ENCODE measurements around the gene STS. TPM values are rescaled to one million over a fixed set of nuclear protein-coding genes. Genes with fewer than 3 reads are reported as not detected.

Gene STS
- total and polyA plus RNA-seq, 10 of the 15 experiments (the other 5 are each of a cell fraction or from before 2014, with no cell fraction given): 1.6 to 19.4 (median 4.7) TPM

GRCh38 chrX:7147978-7148854, 704 bp downstream of the STS start, which contains the start of gene PUDP (continued):
- TF ChIP-seq, protein P1, sequence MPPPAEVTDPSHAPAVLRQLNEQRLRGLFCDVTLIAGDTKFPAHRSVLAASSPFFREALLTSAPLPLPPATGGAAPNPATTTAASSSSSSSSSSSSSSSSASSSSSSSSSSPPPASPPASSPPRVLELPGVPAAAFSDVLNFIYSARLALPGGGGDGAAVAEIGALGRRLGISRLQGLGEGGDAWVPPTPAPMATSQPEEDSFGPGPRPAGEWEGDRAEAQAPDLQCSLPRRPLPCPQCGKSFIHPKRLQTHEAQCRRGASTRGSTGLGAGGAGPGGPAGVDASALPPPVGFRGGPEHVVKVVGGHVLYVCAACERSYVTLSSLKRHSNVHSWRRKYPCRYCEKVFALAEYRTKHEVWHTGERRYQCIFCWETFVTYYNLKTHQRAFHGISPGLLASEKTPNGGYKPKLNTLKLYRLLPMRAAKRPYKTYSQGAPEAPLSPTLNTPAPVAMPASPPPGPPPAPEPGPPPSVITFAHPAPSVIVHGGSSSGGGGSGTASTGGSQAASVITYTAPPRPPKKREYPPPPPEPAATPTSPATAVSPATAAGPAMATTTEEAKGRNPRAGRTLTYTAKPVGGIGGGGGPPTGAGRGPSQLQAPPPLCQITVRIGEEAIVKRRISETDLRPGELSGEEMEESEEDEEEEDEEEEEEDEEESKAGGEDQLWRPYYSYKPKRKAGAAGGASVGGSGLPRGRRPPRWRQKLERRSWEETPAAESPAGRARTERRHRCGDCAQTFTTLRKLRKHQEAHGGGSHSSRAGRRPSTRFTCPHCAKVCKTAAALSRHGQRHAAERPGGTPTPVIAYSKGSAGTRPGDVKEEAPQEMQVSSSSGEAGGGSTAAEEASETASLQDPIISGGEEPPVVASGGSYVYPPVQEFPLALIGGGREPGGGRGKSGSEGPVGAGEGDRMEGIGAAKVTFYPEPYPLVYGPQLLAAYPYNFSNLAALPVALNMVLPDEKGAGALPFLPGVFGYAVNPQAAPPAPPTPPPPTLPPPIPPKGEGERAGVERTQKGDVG (CRISPR knock-in tag; IDR thresholded peaks at IDR 0.05): no peak
- peak; percentile 75; the same call in 1 of the 2 replicates for TF ChIP-seq POLR2AphosphoS5 (IDR thresholded peaks at IDR 0.05; ENCODE audit: low read length)
- 0 out of 2 replicates have a peak, but pooled peaks have one; percentile 40 for TF ChIP-seq SMARCA5 (IDR thresholded peaks at IDR 0.05)
- TF ChIP-seq SIN3A (IDR thresholded peaks at IDR 0.05; ENCODE audit: low read depth, low read length): peak; percentile 57
- no peak for TF ChIP-seq NR2C1 (IDR thresholded peaks at IDR 0.05)
- TF ChIP-seq BACH1 (IDR thresholded peaks at IDR 0.05; ENCODE audit: borderline replicate concordance): peak; percentile 20; the same call in 1 of the 2 replicates
- no peak for TF ChIP-seq ZNF274 (IDR thresholded peaks at IDR 0.05; ENCODE audit: insufficient read depth, insufficient read length)
- TF ChIP-seq, protein P2, sequence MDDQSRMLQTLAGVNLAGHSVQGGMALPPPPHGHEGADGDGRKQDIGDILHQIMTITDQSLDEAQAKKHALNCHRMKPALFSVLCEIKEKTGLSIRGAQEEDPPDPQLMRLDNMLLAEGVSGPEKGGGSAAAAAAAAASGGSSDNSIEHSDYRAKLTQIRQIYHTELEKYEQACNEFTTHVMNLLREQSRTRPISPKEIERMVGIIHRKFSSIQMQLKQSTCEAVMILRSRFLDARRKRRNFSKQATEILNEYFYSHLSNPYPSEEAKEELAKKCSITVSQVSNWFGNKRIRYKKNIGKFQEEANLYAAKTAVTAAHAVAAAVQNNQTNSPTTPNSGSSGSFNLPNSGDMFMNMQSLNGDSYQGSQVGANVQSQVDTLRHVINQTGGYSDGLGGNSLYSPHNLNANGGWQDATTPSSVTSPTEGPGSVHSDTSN (IDR thresholded peaks at IDR 0.05; ENCODE audit: insufficient replicate concordance, low read depth, low read length): no peak
- TF ChIP-seq SREBF1 (IDR thresholded peaks at IDR 0.05; ENCODE audit: low read length): no peak
- no peak for TF ChIP-seq RELA (IDR thresholded peaks at IDR 0.05; ENCODE audit: borderline replicate concordance, partially characterized antibody)
- no peak for TF ChIP-seq BCL3 (IDR thresholded peaks at IDR 0.05; ENCODE audit: borderline replicate concordance, insufficient read depth, low read depth, low read length, poor library complexity, severe bottlenecking)
- no peak for TF ChIP-seq ZNF24 (IDR thresholded peaks at IDR 0.05)
- no peak for TF ChIP-seq E2F8 (IDR thresholded peaks at IDR 0.05; ENCODE audit: low read depth, partially characterized antibody)
- TF ChIP-seq MYC (IDR thresholded peaks at IDR 0.05; ENCODE audit: insufficient read depth, insufficient read length, insufficient replicate concordance, low read length, severe bottlenecking): no peak
- TF ChIP-seq KDM1A (IDR thresholded peaks at IDR 0.05; ENCODE audit: borderline replicate concordance): no peak
- peak; percentile 78 for TF ChIP-seq DPF2 (IDR thresholded peaks at IDR 0.05)
- TF ChIP-seq SMAD5 (IDR thresholded peaks at IDR 0.05; ENCODE audit: low read depth): no peak; the same call in 1 of the 2 replicates
- TF ChIP-seq TCF12 (IDR thresholded peaks at IDR 0.05; ENCODE audit: low read depth, low read length): no peak
- TF ChIP-seq GATAD2B (conservative IDR thresholded peaks at IDR 0.05; ENCODE audit: low read depth): peak; percentile 50

Measured in GM12878 (cell line).